HG03378 (cell line): Measurements from ENCODE around the gene COX10.
A peak's percentile ranks its signal among the peaks of the same experiment; 100 is the strongest.
"Not testable (repeated sequence)": the region's sequence is repeated elsewhere in the genome, so short reads cannot be mapped to it uniquely, and the experiment has no call there.

ENCODE experiments used
- ATAC-seq: cut with Tn5 transposase; IDR thresholded peaks from one replicate; pipeline ENCODE4 v1.9.1; 2021; ENCODE audit warnings: mild to moderate bottlenecking, moderate library complexity; ENCODE audit not compliant: unreplicated experiment

Gene COX10

DNA sequence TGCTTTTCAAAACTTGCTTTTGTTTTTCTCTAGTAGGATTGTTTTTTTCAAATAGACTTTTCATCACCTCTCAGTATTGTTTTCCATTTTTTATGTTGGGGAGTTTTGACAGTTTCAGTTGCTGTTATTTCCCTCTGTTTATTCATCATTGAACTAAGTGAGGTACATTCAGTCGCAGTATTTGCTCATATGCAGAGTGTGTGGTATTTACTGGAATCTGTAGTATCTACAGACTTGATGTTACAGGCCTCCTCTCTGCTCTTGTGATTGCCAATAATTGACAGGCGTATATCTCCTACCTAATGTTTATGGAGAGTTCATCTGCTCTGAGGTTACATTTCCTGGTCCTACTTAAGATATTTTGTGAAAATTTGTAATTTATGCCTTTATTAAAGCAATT is 49.6 kb downstream of the COX10 start:
- ATAC-seq, result peak; percentile 86

DNA sequence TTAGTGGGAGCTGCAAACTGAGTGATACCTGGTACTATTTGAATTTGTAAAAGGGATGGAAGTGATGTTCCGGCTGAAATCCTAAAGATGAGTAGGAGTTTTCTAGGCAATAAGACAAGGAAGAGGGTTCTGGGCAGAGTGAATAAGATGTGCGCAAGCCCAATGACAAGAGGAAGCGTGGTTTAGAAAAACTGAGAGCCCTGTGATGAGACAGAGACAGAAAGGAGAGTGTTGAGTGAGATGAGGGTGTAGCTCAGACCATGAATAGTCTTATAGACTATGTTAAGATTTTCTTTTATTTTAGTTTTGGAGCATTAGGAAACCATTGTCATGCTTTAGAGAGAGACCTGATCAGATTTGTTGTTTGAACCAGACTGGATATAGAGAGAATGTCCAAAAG is 50.2 kb downstream of the COX10 start:
- ATAC-seq, result no peak

GRCh38 chr17:14121952-14122351 is 52.6 kb downstream of the COX10 start:
- ATAC-seq, result no peak

DNA sequence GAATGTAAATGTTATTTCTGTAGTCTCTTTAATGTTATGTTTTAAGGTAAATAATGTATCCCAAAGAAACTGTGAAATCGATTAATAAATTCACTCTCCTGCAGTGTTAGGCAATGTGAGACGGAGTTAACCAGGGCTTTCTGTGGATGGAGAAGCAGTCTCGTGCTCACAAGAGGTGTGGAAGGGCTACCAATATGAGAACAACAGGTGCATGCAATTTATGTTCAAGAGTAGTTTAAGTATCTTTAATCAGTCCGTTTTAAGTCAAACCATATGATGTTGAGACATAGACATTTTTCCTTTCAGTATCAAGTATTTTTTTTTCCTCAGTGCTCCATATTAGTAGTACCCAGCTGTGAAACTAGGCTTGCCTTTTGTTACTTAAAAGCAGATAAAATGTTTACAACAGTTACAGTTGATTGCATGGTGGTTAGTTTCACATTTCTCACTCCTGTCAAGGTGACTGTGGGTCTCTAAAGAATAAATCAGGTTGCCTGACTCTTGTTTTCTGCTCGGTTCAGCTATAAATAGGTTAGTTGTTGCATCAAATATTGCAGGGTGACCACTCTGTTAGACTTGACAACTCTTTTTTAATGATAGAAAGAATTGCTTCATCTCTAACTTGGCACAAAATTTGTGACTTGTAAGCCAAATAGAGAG is 54.4 kb downstream of the COX10 start:
- ATAC-seq, result no peak

DNA sequence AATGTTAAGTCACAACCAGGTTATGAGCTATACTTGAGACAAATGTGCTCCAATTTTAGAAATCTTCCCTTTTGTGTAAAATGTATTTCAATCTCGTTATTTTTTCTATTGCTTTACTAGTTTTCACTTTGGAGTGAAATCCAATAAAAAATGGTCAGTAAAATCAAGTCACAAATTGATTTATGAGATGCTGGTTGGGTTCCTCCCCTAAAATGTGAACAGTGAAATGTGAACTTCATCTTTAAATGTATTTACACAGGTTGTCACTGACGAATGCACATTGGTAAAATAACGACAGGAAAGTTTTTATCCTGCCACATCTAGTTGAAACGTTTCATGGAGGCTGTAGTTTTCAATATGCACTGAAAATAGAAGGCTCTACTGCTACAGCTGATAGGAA is 55.5 kb downstream of the COX10 start:
- no peak for ATAC-seq

- no peak for ATAC-seq
Observed at GRCh38 chr17:14125518-14126137, 56.3 kb downstream of the COX10 start.

- ATAC-seq, result no peak
Observed at GRCh38 chr17:14133104-14133503, 63.8 kb downstream of the COX10 start.

DNA sequence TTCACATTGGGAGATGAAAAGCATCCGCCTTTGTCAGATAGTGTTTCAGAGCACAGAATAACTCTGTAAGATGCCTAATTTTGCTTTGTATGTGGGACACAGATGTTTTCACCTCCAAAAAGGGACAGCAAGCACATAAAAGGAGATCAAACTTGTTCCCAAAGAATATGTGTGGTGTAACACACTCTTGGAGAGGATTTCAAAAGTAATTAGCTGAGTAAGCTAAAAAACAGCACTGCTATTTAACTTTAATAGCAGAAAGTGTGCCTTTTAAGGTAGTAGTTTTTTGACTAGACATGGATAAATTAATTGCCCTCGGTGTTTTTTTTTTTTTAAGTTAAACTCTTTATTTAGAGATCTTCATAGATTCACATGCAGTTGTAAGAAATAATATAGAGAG is 65.2 kb downstream of the COX10 start:
- ATAC-seq, result no peak

DNA sequence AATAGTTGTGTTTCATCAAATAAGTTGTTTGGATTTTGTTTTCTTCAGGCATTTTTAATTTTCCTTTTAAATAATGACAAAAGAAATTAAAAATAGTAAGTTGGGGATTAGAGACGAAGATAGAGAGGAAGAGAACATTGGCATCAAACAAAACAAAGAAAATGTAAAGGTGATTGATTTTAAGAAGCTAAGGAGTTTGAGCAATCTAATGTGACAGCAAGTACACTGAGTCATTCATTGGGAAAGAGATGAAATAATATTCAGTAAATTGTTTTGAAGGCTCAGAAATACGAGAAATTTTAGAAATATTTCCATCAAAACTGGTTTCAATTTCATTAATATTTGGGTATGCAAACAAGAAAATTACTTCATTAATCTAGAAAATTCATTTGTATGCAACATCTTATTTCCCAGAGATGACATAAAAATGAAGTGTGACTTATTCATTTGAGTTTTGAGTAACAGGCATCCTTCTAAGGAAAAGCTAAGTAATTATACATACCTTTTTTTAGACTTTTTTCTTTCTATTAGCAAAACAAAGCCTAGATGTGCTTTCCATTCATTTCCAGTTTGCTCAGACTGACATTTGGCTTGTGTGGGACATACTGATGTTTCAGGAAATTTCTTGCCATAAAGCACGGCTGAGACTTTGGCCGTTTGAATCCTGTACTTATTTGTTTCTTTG is 66.7 kb downstream of the COX10 start:
- no peak for ATAC-seq

DNA sequence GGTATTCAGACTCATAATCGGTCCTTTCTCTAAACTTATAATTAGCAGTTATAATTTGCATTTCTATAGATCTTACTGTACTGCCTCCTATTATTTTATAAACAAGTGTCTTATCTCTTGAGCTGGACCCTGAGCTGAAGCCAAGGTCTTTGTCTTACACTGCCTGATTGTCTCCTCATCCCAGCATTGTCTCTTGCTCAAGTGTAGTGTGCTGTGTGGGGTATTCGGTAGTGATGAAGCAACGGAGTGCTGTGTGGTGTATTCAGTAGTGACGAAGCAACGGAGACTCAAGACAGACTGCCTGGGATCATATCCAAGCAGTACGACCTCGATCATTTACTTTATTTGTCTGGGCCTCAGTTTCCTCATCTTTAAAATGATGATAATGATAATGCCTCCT is 69.3 kb downstream of the COX10 start:
- ATAC-seq, result no peak

DNA sequence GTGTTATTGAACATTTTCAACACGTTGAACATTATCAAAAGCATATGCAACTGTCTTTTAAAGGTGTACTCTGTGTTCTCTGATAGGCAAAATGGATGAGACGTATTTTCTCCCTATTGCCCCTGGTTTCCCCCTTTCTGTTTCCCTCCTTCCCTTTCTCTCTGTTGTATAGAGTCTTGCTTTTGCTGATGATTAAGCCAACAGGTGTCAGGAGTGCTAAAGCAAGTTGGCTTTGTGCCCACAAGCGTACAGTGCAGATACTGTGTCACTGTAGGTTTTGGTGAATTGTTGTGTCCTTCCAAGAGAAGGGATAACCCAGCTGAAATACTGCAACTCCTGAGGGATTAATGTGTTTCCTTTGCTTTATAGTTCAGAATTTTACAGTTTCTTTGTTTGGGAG is 74.4 kb downstream of the COX10 start:
- no peak for ATAC-seq

- no peak for ATAC-seq
Observed at GRCh38 chr17:14144508-14144907, 75.2 kb downstream of the COX10 start.

- no peak for ATAC-seq
Observed at GRCh38 chr17:14149751-14150150, 80.4 kb downstream of the COX10 start.

DNA sequence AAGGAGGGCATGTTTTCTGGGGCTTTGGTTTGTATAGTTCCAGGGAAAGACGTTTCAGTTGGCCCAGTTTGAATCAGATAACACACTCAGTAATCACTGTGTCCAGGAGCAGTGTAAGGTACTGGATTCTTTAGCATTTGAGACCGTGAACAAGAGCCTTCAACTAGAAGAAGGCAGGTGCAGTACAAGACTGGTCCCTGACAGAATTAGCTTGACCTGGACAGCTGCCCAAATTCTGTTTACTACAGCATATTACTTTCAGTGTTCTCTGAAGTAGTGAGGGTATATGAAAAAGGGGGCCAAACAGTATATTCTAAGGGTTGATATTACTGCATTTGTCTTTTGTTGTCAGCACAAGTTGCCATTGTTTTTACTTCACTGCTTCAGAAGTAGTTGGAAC is 81.3 kb downstream of the COX10 start:
- ATAC-seq, result no peak

DNA sequence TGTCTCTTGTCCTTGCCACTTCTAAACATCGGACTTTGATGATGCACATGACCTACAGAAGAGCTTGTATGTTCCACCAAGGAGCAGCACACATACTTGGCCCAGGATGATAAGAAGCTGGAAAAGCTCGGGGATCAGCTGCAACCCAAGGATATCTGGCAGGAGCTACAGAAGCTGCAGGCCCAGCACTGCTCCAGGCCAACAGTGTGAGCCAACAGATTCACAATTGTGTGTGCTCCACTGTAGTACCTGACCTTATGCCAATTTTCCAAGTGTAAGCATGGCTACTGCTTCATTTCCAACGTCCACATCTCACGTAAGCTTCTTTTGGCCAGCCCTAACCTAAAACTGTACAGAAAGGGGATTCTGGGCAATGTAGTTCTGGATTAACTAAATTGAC is 83.4 kb downstream of the COX10 start:
- ATAC-seq, result no peak

- ATAC-seq, result no peak
Observed at GRCh38 chr17:14153374-14153773, 84.1 kb downstream of the COX10 start.

- no peak for ATAC-seq
Observed at GRCh38 chr17:14156689-14157088, 87.4 kb downstream of the COX10 start.

DNA sequence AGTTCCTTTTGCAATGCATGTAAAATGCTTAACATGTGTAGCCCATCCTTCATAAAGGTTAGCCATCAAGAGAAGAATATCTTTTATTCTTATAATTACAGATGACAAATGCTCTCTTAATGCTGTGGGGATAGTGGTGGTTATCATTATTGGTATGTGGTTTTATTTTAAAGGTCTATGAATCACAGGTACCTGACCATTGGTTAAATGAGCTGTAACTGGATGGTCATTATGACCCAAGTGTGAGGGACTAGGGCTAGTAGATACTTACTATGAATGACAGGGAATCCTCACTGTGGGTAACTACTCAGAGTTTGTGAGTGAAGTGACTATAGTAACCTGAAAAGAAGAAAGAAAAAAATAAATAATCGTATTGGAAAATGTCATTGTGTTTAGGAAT is 88.5 kb downstream of the COX10 start:
- ATAC-seq, result no peak

DNA sequence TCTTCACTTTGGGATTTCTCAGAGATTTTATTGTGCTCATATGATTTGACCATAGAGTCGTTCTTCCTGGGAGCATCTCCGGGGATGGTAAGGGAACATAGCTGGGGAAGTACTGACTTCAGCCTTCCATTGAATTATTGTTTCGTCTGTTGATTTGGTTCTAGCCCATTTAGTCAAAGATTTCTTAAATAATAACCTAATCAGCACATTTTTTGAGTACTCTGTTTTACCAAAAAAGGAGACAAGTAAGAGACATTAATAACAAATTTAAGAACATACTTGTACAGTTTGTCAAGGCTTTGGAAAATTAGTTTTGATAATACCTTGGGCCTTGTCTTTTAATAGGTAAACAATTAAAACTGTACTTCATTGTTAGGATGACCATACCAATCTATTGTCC is 89.4 kb downstream of the COX10 start:
- no peak for ATAC-seq

GRCh38 chr17:14161419-14161818 is 92.1 kb downstream of the COX10 start:
- ATAC-seq, result no peak

DNA sequence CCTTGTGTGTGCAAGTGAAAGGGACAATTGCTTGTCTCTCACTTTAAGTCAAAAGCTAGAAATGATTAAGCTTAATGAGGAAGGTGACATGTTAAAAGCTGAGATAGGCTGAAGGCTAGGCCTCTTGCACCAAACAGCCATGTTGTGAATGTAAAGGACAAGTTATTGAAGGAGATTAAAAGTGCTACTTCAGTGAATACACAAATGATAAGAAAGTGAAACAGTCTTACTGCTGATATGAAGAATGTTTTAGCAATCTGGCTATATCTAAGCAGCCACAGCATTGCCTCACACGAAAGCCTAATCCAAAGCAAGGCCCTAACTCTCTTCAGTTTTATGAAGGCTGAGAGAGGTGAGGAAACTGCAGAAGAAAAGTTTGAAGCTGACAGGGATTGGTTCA is 96.3 kb downstream of the COX10 start:
- no peak for ATAC-seq

GRCh38 chr17:14167831-14168230 is 98.5 kb downstream of the COX10 start:
- ATAC-seq, result not testable (repeated sequence)
